ENCODE measurements around the gene UBR4. TPM values are rescaled to one million over a fixed set of nuclear protein-coding genes. Genes with fewer than 3 reads are reported as not detected.

UBR4 gene
- polyA plus RNA-seq, 2 of the 4 experiments (the other 2 are of a cell fraction) = 55.8 to 74.3 TPM

DNA sequence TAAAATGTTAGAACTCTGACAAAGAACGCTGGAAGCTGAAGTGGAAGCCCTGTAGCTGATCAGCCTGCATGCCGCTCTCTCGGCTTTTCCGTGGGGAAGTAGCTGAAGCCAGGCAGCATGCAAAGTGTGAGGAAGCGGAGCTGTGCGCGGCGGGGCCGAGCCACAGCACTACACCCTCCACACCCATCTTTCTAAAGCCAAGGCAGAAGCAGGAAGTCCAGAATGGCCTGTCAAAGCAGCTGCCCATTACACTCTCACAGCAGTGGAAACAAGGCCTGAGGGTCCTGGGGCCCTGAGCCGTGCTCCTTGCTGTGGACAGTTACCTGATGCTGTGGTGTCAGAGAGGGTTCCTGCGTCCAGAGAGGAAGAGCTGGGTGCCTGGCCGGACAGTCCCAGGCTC is 69.6 kb downstream of the UBR4 start:
- 95% methylated on average over 11 of the region's 12 CpGs for WGBS (ENCODE audit: missing lambda C conversion rate)
- DNase-seq (ENCODE audit: low read depth in 1 of 2, low spot score in 1 of 2) = no peak
- Histone ChIP-seq H3K4me1 (peaks cover 10% of the 10 kb centered on the region), H3K4me2 (no peak overlapping the region), H3K9me3 (no peaks in the 10 kb centered on the region), H3K27ac (no peak overlapping the region), H3K4me3 (no peak overlapping the region)
- ATAC-seq = peak in 1 of 2 experiments; percentile 39; a peak in 3 of 6 replicates
- FAIRE-seq = no peak
- CTCF ChIA-PET = interaction anchor here (0.8 to 1.5 kb wide), 3 partner anchors 12 to 44 kb away, joined by 3 read pairs; no protein-coding TSS in a partner anchor
- POLR2A ChIA-PET = no interaction called here
- TF ChIP-seq ZFP36 (IDR thresholded peaks at IDR 0.05; ENCODE audit: borderline replicate concordance, partially characterized antibody) = no peak
- TF ChIP-seq CHD2 (IDR thresholded peaks at IDR 0.05; ENCODE audit: low read length, partially characterized antibody) = no peak
- TF ChIP-seq NFE2L2 (conservative IDR thresholded peaks at IDR 0.05; ENCODE audit: low read length) = no peak
- no peak for TF ChIP-seq NR3C1 (IDR thresholded peaks at IDR 0.05)
- TF ChIP-seq, protein P1, sequence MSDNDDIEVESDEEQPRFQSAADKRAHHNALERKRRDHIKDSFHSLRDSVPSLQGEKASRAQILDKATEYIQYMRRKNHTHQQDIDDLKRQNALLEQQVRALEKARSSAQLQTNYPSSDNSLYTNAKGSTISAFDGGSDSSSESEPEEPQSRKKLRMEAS (IDR thresholded peaks at IDR 0.05) = no peak
- TF ChIP-seq RNF2 (IDR thresholded peaks at IDR 0.05; ENCODE audit: borderline replicate concordance, low read depth) = no peak
- no peak for TF ChIP-seq ESRRA (IDR thresholded peaks at IDR 0.05; ENCODE audit: borderline replicate concordance, low read length)
- TF ChIP-seq, protein P2, sequence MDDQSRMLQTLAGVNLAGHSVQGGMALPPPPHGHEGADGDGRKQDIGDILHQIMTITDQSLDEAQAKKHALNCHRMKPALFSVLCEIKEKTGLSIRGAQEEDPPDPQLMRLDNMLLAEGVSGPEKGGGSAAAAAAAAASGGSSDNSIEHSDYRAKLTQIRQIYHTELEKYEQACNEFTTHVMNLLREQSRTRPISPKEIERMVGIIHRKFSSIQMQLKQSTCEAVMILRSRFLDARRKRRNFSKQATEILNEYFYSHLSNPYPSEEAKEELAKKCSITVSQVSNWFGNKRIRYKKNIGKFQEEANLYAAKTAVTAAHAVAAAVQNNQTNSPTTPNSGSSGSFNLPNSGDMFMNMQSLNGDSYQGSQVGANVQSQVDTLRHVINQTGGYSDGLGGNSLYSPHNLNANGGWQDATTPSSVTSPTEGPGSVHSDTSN (IDR thresholded peaks at IDR 0.05) = no peak
- no peak for TF ChIP-seq MYC (IDR thresholded peaks at IDR 0.05; ENCODE audit: borderline replicate concordance, low read length)
- TF ChIP-seq, protein P3, sequence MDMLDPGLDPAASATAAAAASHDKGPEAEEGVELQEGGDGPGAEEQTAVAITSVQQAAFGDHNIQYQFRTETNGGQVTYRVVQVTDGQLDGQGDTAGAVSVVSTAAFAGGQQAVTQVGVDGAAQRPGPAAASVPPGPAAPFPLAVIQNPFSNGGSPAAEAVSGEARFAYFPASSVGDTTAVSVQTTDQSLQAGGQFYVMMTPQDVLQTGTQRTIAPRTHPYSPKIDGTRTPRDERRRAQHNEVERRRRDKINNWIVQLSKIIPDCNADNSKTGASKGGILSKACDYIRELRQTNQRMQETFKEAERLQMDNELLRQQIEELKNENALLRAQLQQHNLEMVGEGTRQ (IDR thresholded peaks at IDR 0.05) = no peak
- TF ChIP-seq, protein P4, sequence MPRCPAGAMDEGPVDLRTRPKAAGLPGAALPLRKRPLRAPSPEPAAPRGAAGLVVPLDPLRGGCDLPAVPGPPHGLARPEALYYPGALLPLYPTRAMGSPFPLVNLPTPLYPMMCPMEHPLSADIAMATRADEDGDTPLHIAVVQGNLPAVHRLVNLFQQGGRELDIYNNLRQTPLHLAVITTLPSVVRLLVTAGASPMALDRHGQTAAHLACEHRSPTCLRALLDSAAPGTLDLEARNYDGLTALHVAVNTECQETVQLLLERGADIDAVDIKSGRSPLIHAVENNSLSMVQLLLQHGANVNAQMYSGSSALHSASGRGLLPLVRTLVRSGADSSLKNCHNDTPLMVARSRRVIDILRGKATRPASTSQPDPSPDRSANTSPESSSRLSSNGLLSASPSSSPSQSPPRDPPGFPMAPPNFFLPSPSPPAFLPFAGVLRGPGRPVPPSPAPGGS (IDR thresholded peaks at IDR 0.05) = no peak
- no peak for TF ChIP-seq FOXS1 (CRISPR knock-in tag; IDR thresholded peaks at IDR 0.05)

DNA sequence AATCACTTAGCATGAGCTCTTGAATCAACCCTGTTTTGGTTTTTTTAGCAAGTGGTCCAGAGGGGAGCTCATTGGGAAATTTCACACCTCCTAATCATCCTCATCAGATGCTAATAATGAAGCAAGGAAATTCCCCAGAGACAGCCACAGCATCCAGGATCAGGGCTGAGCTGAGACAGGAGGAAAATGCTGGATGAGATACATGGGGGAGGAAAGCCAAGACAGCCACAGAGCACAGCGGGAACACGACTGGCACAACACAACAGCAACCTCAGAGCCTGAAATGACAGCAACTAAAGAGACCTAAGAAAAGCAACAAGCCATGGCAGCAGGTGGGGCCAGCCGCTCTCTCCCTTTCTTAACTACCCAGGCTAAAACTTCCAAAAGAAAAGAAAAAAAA is 70.4 kb downstream of the UBR4 start:
- ATAC-seq = no peak
- ChIA-PET POLR2A (no interaction called here), CTCF (interaction anchor here (0.6 to 2.1 kb wide), 4 partner anchors 11 to 56 kb away, joined by 3 to 5 read pairs (median 3); no protein-coding TSS in a partner anchor)
- FAIRE-seq = no peak
- H3K27ac ChIP-seq = no peak overlapping the region
- H3K9me3 ChIP-seq = peaks cover 3% of the 10 kb centered on the region; the same call in 1 of the 3 replicates
- WGBS (ENCODE audit: missing lambda C conversion rate) = 84% methylated on average over 3 of the region's 3 CpGs
- no peak overlapping the region; the same call in 2 of the 3 replicates for H3K4me2 ChIP-seq
- peaks cover 10% of the 10 kb centered on the region for H3K4me1 ChIP-seq
- DNase-seq (ENCODE audit: low read depth in 1 of 2, low spot score in 1 of 2) = no peak
- no peak overlapping the region for H3K4me3 ChIP-seq
- no peak for TF ChIP-seq HOXB13 (CRISPR knock-in tag; IDR thresholded peaks at IDR 0.05; ENCODE audit: low read depth)
- no peak for TF ChIP-seq CBX8 (IDR thresholded peaks at IDR 0.05)
- TF ChIP-seq RCOR1 (IDR thresholded peaks at IDR 0.05; ENCODE audit: low read depth, low read length) = no peak
- no peak for TF ChIP-seq EP300 (IDR thresholded peaks at IDR 0.05)
- no peak for TF ChIP-seq NR3C1 (IDR thresholded peaks at IDR 0.05)
- no peak for TF ChIP-seq FOXS1 (CRISPR knock-in tag; IDR thresholded peaks at IDR 0.05)
- no peak for TF ChIP-seq MAZ (IDR thresholded peaks at IDR 0.05; ENCODE audit: borderline replicate concordance, low read depth, low read length)

DNA sequence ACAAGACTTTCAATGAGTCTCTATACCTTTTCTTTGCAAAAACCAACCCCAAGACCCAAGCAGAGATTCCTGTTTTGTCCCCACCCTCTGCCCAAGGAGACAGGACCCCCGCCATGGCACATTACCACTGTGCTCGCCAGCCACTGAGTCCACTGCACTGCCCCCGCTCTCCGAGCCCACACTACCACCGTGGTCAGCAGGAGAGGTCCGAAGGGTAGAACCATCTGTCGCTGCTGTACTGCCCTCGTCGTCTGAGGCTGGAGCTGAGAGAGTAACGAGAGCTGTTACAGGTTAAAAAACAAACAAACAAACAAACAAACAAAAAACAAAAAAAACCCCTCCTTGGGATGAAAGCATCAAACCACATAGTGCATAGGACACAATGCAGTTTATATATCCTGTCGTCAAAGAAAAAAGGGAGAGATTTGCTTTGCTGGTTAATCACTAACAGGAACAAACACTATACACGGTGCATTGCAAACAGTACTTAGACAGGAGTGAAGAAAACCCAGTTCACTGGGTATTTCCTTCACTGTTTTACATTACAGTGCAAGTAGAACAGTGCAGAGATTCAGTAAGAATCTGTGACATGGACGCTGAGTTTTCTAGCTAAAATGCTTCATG is 71.0 kb downstream of the UBR4 start:
- Histone ChIP-seq H3K4me1 (peaks cover 10% of the 10 kb centered on the region), H3K4me3 (no peak overlapping the region), H3K4me2 (peak overlapping the region; percentile 0; the same call in 1 of the 3 replicates), H3K27ac (no peak overlapping the region), H3K9me3 (peaks cover 10% of the 10 kb centered on the region; the same call in 2 of the 3 replicates)
- TF ChIP-seq, protein P5, sequence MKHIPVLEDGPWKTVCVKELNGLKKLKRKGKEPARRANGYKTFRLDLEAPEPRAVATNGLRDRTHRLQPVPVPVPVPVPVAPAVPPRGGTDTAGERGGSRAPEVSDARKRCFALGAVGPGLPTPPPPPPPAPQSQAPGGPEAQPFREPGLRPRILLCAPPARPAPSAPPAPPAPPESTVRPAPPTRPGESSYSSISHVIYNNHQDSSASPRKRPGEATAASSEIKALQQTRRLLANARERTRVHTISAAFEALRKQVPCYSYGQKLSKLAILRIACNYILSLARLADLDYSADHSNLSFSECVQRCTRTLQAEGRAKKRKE (CRISPR knock-in tag; IDR thresholded peaks at IDR 0.05; ENCODE audit: low read depth) = no peak
- TF ChIP-seq MAZ (IDR thresholded peaks at IDR 0.05; ENCODE audit: borderline replicate concordance, low read depth, low read length) = no peak
- TF ChIP-seq, protein P6, sequence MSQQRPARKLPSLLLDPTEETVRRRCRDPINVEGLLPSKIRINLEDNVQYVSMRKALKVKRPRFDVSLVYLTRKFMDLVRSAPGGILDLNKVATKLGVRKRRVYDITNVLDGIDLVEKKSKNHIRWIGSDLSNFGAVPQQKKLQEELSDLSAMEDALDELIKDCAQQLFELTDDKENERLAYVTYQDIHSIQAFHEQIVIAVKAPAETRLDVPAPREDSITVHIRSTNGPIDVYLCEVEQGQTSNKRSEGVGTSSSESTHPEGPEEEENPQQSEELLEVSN (IDR thresholded peaks at IDR 0.05; ENCODE audit: borderline replicate concordance, low read depth) = no peak
- no peak for TF ChIP-seq ZFP36 (IDR thresholded peaks at IDR 0.05; ENCODE audit: borderline replicate concordance, partially characterized antibody)
- TF ChIP-seq FOSB (CRISPR knock-in tag; IDR thresholded peaks at IDR 0.05) = no peak
- TF ChIP-seq, protein P1 (IDR thresholded peaks at IDR 0.05) = no peak
- no peak for TF ChIP-seq NPAS2 (CRISPR knock-in tag; IDR thresholded peaks at IDR 0.05; ENCODE audit: borderline replicate concordance)
- no peak for TF ChIP-seq BHLHE40 (IDR thresholded peaks at IDR 0.05; ENCODE audit: low read depth, low read length)
- TF ChIP-seq HEYL (CRISPR knock-in tag; IDR thresholded peaks at IDR 0.05) = no peak
- TF ChIP-seq EHMT2 (IDR thresholded peaks at IDR 0.05; ENCODE audit: low read depth) = no peak
- no peak for TF ChIP-seq HOXB13 (CRISPR knock-in tag; IDR thresholded peaks at IDR 0.05; ENCODE audit: low read depth)
- no peak for TF ChIP-seq TFCP2L1 (CRISPR knock-in tag; IDR thresholded peaks at IDR 0.05)
- TF ChIP-seq CHD4 (IDR thresholded peaks at IDR 0.05; ENCODE audit: borderline replicate concordance) = no peak
- TF ChIP-seq HOXB5 (CRISPR knock-in tag; IDR thresholded peaks at IDR 0.05) = no peak
- TF ChIP-seq CHD2 (IDR thresholded peaks at IDR 0.05; ENCODE audit: low read length, partially characterized antibody) = no peak
- ATAC-seq = peak; percentile 39 to 53; a peak in 4 of 6 replicates
- POLR2A ChIA-PET = no interaction called here
- FAIRE-seq = no peak
- CTCF ChIA-PET = interaction anchor here (0.6 to 2.1 kb wide), 3 partner anchors 14 to 57 kb away, joined by 3 to 5 read pairs (median 3); no protein-coding TSS in a partner anchor
- DNase-seq (ENCODE audit: low read depth in 1 of 2, low spot score in 1 of 2) = no peak
- 64% methylated on average over 13 of the region's 13 CpGs for WGBS (ENCODE audit: missing lambda C conversion rate)
